Renal cortex interstitium (tissue), 11 donors: ENCODE data around the gene CCL15. TPM values are rescaled to one million over a fixed set of nuclear protein-coding genes. Genes with fewer than 3 reads are reported as not detected.
"Not testable (repeated sequence)": the region's sequence is repeated elsewhere in the genome, so short reads cannot be mapped to it uniquely, and the experiment has no call there.

Experiments
- DNase-seq, 11 donors: peaks; one replicate each; pipeline ENCODE4 v3.0.0-alpha.2; 2013; ENCODE audit warnings: low read depth in 9 of 11, low spot score in 4 of 11; ENCODE audit errors: extremely low read depth in 1 of 11
- polyA plus RNA-seq, 3 donors: library from polyadenylated mRNA; unstranded; fragments of 120-200 nt; gene quantifications; one replicate each; pipeline ENCODE4 v1.2.1, GENCODE V29; 2013; ENCODE audit not compliant: insufficient read length in 3 of 3

CCL15 gene
- polyA plus RNA-seq, 3 donors, result 6.4 to 7.7 (median 6.9) TPM

- DNase-seq, result no peak
Observed at GRCh38 chr17:36002631-36003030, 1.3 kb upstream of the CCL15 start.

- DNase-seq, result peak in 10 of 11 donors; percentile 30 to 75 (median 42)
Observed at GRCh38 chr17:36001862-36002603, 680 bp upstream of the CCL15 start.

DNA sequence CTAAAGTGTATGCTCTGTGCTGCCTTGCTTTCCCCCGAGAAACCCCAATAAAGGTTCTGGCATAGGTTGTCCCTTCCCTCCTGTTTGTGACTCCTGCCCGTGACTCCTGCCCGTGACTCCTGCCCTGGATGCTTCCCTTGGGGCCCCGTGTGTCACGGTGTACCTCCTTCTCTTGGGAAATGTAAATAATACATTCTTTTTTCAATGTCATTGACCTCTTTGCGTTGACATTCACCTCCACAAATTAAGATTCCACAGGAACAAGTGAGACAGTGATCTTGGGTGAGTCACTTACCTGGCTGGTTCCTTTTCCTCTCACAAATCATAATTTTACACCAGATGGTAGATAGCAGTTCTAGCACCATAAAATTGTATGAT lies 632 bp downstream of the CCL15 start:
- no peak for DNase-seq

GRCh38 chr17:35998756-35999155 lies 2.6 kb downstream of the CCL15 start:
- DNase-seq, result no peak

- DNase-seq, result no peak
Observed at GRCh38 chr17:35998018-35998545, 3.3 kb downstream of the CCL15 start.

DNA sequence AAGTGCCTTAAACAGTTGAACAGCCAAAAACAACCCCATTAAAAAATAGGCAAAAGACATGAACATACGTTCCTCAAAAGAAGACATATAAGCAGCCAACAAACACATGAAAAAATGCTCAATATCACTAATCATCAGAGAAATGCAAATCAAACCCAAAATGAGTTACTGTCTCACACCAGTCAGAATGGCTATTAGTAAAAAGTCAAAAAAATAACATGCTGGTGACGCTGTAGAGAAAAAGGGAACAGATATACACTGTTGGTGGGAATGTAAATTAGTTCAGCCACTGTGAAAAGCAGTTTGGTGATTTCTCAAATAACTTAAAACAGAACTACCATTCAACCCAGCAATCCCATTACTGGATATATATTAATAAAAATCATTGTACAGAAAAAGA lies 6.0 kb downstream of the CCL15 start:
- DNase-seq, result not testable (repeated sequence)

DNA sequence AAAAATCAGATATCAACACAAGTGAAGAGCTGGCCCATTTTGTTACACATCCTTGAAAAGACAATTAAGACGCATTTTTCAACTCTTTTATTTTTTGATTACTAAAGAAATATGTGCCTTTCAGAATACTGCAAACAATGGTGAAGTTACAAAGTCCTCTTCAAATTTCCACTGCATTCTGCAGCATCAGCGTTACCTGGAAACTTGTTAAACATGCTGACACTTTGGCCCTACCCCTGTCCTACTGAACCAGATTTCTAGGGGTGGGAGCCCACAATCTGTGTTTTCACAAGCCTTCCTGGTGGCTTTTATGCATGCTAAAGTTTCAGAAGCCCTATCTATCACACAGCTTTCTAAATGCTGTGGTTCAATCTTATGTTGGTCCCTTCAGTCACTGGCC lies 10.3 kb downstream of the CCL15 start:
- no peak for DNase-seq

- DNase-seq, result no peak
Observed at GRCh38 chr17:35988164-35988563, 13.2 kb downstream of the CCL15 start.

DNA sequence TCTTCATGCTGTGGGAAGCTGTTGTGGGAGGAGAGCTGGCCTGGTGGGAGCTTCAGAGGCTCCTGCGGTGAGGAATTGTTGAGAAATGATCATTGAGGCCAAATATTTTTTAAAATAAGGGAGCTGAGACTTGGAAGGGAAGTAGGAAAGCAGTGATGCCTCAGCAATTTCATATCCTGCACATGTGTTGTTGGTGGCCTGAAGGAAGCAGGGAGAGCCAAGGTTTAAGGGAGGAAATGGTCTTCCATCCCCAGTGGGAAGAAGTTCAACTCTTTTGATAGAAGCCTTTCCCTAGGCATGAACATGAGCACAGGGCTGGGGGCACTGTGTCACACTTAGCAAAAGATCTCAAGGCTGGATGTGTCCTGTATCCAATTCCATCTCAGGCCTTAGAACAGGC lies 14.7 kb downstream of the CCL15 start, which contains the start of gene CCL14:
Gene CCL14, minus strand, starts transcription at position 87 of the 400 bp plus-strand sequence. Its CDS starts 80 bp downstream, at position 7.
- no peak for DNase-seq

GRCh38 chr17:35984140-35984539 lies 17.2 kb downstream of the CCL15 start:
- DNase-seq, result no peak

GRCh38 chr17:35982409-35983191 lies 18.8 kb downstream of the CCL15 start:
- no peak for DNase-seq

DNA sequence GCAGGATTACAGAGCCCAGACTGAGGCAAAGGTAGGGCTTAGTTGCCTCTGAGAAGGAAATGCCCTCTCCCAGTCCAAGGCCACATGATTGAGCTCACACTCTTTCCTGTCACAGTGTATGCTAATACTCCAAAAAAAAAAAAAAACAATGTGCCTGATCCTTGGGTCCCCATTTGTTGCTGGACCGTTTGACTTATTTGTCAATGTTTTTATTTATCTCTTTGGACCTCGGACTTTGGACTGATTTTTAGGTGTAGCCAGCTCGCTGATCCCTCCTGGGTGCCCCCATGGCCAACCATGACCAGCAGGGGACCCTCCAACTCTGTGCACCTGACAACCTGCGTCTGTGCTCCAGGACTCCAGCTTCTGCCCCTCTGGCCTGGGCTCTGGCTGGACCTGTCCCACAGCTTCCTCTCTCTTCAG lies 19.4 kb downstream of the CCL15 start:
- DNase-seq, result no peak

DNA sequence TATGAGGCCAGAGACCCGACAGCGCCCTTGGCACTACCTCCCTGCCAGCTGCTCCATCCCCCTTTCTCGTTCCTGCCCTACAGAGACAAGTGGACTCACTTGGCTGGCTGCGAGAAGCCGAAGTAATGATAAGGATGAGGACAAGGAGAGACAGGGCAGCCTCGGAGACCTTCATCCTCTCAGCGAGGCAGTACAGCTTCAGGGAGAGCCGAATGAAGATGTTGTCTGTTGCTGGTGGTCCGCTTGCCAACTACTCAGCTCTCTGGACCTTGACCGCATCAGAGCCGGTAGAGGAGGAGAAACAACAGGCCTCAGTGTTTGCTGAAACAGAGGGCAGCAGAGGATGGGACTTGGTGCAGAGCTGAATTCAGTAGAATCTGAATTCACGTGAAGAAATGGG lies 20.1 kb downstream of the CCL15 start, which contains the start of gene CCL16:
Gene CCL16, minus strand, starts transcription at position 252 of the 400 bp plus-strand sequence. Its CDS starts 77 bp downstream, at position 175.
- DNase-seq, result no peak

DNA sequence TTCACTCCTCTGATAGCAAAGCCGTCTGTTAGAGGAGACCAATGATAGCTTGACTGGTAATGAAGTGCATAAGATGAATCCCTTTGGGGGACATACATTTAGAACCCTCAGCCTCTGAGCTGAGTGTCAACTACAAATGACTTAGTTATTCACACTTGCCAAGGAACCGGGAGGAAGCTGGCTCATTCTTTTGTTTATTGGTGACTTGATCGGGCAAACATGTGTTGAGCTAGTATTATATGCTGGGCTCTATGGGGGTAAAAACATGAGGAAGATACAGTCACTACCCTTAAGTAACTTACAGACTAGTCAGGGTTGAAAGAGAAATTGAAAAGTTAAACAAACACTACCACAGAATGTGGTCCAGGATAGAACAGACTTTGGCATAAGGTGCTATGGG lies 23.0 kb downstream of the CCL15 start:
- DNase-seq, result no peak

DNA sequence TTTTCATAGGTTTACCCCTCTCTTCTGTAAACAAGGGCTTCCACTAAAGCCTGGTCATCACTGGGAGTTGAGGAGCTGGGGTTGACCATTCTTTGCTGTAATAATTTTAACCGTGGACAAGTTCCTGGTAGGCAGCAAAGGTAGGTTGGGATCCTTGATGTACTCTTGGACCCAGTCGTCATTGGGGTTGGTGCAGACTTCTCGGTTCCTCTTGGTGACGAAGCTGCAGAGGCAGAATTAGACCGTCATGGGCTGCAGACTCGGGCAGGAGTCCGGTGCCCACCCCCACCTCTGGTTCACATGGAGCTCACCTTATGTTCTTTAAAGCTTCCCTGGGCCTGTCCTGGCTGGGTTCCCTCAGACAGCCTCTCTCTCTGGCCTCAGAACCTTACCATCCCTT lies 23.8 kb downstream of the CCL15 start:
- no peak for DNase-seq

GRCh38 chr17:35973333-35974260 lies 27.8 kb downstream of the CCL15 start:
- no peak for DNase-seq

DNA sequence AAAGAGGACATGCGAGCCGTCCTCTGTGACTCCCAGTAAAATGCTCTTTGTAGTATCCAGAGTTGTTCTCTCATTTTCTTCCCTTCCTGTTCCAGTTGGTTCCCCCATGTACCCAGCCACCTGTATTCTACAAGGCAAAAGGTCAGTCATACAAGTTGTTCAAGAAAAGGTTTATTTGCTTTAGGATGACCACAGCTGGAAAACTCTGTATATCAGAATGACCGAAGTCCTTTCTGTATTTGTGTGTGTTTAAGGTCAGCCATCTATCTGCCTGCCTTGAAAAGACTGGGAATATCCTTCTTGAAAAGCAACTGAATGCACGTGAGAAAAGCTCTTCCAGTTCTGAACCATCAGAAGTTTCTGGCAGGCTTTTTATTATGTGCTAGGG lies 28.4 kb downstream of the CCL15 start:
- DNase-seq, result no peak

GRCh38 chr17:35972535-35972934 lies 28.8 kb downstream of the CCL15 start:
- DNase-seq, result no peak

DNA sequence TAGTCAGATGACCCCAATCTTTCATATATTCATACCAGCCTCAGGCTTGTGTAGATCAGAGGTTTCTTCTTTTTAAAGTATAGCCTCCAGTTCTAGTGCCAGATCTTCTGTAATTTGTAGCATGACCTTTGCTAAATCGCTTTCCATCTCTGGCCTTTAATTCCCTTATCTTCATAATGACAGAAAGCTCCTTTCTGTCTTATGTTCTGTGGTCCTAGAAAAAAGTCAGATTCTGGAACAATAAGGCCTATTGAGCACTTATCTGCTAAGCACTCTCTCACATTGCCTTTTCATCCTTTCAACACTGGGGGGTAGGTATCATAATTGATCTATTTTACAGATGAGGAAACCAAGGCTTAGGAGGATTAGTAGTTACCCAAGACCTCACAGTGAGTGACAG lies 29.3 kb downstream of the CCL15 start:
- DNase-seq, result no peak
